GM21737 (cell line): ENCODE results near the gene CSTB.

Experiments
- ATAC-seq: cut with Tn5 transposase; IDR thresholded peaks from one replicate; pipeline ENCODE4 v1.9.1; 2021; ENCODE audit warnings: mild to moderate bottlenecking, moderate library complexity; ENCODE audit not compliant: unreplicated experiment

Gene CSTB

GRCh38 chr21:43752758-43753438, 23.2 kb downstream of the CSTB start:
- ATAC-seq: no peak

GRCh38 chr21:43751955-43752591, 24.0 kb downstream of the CSTB start:
- ATAC-seq: no peak

DNA sequence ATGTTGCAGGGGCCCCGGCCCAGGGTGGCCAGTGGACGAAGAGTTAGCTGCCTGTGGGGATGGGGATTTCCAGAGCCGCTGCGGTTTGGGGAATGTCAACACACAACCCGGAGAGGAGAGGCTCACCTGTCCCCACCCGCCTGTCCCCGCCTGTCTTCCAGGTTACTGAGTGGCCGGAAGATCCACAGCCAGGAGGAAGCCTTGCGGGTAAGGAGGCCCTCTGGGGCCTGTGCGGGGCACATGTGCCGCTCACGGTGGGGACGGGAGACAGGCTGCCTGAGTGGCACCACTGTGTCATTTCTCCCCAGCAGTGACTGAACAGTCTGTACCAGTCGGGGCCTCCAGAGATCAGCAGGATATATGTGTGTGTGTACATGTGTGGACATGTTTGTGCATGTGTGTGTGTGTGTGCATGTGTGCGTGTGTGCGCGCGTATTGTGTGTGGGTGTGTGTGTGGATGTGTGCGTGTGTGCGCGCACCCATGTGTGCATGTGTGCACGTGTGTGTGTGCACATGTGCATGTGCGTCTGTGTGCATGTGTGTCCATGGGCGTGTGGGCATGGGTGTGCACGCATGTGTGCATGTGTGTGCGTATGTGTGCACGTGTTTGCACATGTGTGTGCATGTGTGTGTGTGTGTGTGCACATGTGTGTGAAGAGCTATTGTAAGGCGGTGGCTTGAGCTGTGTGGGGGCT, 25.6 kb downstream of the CSTB start:
- ATAC-seq: no peak

GRCh38 chr21:43749651-43750262, 26.4 kb downstream of the CSTB start:
- no peak for ATAC-seq

GRCh38 chr21:43748622-43749021, 27.5 kb downstream of the CSTB start:
- ATAC-seq: no peak

GRCh38 chr21:43745772-43746517, 30.2 kb downstream of the CSTB start:
- no peak for ATAC-seq

DNA sequence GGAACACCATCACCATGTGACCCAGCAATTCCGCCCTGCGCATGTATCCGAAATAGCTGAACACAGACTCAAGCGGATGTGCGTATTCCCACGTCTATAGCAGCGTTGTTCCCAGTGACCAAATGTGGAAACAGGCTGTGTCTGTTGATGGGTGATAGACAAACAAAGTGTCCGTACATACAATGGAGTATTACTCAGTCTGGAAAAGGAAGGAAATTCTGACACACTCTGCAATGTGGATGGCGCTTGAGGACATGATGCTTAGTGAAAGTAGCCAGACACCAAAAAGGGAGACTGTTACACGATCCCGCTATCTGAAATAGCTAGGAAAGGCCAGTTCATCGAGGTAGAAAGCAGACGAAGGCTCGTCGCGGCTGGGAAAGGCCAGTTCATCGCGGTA, 31.4 kb downstream of the CSTB start:
- no peak for ATAC-seq

DNA sequence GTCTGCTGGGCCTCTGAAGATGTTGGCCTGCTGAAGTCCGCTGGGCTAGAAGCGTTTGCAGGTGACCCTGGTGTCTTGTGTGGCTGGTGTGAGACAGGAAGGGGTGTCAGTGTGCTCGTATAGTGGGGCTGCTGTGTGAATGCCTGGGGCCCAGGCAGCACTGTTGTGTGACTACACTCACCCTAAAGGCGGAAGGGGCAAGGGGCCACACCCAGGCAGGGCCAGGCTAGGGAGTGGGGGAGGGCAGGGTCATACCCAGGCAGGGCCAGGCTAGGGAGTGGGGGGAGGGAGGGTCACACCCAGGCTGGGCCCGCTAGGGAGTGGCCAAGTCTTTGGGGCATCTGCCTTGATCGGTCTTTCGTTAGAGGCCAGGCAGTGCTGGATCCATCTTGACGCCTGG, 32.2 kb downstream of the CSTB start:
- ATAC-seq: no peak

DNA sequence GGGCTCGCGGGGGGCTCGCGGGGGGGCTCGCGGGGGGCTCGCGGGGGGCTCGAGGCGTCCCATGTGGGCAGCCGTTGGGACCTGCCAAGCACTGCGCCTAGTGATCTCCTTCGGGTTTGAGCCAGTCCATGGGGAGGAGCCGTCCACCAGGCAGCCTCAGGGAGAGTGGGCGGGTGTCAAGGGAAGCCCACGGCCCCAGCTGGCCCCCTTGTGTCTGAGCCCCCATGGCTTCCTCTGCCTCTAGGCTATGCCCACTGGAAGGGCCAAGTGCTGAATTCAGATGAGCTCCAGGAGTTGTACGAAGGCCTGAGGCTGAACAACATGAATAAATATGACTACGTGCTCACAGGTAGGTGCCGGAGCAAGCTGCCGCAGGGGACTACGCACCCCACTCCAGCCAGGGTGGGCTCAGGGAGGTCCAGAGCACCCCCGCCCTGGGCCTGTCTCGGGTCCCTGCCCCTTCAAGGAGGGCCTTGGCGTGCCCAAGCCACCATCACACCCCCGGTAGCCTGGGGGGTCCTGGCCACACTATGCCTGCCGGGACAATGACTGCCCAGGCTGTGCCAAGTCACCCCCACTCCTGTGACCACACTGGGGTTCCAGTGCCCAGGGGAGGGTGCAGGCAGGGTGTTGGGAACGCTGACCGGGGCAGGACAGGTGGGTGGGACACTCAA, 34.5 kb downstream of the CSTB start:
- ATAC-seq: no peak

DNA sequence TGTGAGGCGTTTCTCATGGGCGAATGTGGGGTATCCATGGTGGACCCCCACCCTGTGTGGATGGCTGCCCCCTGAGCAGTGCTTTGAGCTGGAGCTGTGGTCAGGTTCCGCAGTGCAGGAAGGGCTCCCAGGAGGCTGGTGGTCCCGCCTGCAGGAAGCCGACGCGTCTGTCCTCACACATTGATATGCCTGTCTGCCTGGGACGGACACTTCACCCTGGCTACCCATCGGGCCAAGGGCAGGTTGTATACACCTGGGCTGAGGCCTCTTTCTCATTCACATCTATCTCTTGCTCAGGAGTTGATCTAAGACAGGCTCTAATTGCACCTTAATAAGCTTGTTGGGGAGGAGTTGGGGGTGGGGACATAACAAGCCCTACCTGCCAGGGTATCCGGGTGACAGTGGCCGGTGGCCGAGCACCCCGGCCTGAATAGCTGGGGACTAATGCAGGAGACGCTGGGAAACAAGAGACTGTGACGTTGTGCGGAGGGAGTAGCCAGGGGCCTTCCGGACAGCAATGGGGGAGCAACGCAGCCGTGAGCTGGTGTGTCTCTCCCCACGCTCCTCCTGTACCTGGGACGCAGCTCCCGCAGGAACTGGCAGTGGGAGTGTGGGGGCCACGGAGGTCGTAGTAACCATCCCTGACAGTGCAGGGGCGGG, 35.5 kb downstream of the CSTB start:
- no peak for ATAC-seq

GRCh38 chr21:43739621-43740435, 36.3 kb downstream of the CSTB start:
- ATAC-seq: no peak

DNA sequence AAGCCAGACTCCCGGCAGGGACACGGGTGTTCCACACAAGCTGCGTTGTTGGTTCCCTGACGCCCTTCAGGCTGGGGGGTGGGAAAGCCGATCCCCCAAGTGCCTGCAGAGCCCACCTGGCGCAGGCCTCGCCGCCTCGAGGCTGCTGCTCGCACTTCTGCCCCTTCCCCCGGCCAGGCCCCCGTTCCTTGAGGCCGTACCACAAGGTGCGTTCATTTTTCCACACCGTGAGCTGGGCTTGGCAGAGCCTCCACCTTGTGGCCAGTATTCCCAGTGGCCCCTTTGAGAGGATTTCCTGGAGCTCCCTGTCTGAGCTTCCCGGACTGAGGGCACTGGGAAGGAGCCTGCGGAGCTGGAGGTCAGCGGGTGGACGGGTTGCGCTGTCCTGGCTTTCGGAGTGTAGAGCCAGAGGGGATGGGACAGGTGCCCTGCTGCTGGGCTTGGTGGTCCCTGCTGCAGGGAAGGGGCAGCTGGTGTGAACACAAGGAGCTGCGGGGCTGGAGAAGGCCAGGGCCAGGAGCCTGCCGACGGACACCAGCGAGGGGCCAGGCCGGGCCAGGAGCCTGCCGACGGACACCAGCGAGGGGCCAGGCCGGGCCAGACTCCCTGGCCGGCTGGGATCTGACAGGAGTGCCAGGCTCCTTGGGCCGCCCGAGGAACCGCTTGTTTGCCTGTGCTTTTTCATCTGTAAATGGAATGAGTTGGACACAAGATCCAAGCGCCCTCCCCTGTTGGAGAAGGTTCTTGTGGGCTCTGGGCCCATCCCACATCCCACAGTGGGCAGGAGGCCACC, 38.8 kb downstream of the CSTB start:
- no peak for ATAC-seq

- ATAC-seq: no peak
Measured at GRCh38 chr21:43736224-43736883, 39.8 kb downstream of the CSTB start.

DNA sequence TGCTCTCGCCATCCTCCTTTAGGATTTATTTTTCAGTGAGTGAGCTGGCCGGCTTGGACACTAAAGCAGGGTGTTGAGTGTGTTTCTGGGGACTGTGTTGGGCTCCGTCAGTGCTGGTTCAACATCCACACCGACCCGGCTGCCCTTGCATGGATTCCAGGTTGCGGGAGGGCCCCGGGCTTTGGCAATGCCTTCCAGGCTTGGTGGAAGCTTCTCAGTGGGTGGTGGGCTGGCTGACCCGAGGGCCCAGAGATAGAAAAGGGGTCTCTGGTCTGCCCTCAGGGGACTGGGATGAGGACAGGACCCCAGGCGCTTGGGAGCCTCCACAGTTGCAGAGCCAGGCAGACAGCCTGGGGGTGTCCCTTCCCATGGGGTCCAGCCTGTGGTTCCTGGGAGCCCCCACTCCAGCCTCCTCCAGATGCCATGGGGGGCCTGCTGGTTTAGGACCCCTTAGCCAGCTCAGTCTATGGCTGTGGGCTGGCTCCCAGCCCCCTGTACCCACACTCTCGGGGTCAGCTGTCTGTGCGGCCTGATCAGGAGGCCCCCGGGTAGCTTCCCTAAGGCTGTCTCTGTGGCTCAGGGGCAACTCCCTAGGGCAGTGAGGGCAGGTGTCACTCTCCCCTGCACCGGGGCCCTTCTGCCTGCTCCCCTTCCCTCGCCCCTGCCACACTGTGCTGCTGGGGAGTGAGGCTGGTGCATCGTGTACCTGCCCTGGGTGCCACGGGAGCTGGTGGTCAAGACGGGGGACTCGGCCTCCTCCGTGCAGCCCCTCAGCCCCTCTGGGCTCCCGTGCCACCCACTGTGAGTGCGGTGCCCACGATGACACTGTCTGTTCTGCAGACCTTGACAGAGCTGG, 40.6 kb downstream of the CSTB start:
- ATAC-seq: no peak

GRCh38 chr21:43734928-43735229, 41.2 kb downstream of the CSTB start:
- no peak for ATAC-seq

- no peak for ATAC-seq
Measured at GRCh38 chr21:43734131-43734927, 41.8 kb downstream of the CSTB start.
